ENCODE measurements around the gene ANO2. TPM values are rescaled to one million over a fixed set of nuclear protein-coding genes. Genes with fewer than 3 reads are reported as not detected.
A peak's percentile ranks its signal among the peaks of the same experiment; 100 is the strongest.

ANO2 gene
- total RNA-seq, 1 experiment from 2014 or later: not detected

GRCh38 chr12:5953835-5954586 lies 9.0 kb upstream of the ANO2 start:
- no peaks in the 10 kb centered on the region for H3K36me3 ChIP-seq (ENCODE audit: insufficient read depth, low read length)
- H3K27ac ChIP-seq (ENCODE audit: low read length): no peak overlapping the region
- no peak overlapping the region for H3K9ac ChIP-seq (ENCODE audit: low read length)
- no peaks in the 10 kb centered on the region for H3K79me2 ChIP-seq (ENCODE audit: low read length)
- H4K20me1 ChIP-seq (ENCODE audit: insufficient read depth, low read depth, low read length): no peaks in the 10 kb centered on the region
- H3K9me2 ChIP-seq (replicated peaks; ENCODE audit: insufficient read depth, low read length): no peaks in the 10 kb centered on the region
- H3K4me3 ChIP-seq (ENCODE audit: low read length): no peak overlapping the region
- H2AFZ ChIP-seq (ENCODE audit: low read length): no peak overlapping the region
- peak; percentile 27 for DNase-seq
- H3K27me3 ChIP-seq (ENCODE audit: low read length): no peaks in the 10 kb centered on the region
- no peaks in the 10 kb centered on the region for H3K9me3 ChIP-seq (ENCODE audit: low read length)
- H3K4me2 ChIP-seq (ENCODE audit: low read depth, low read length, poor library complexity, severe bottlenecking): no peak overlapping the region
- no peaks in the 10 kb centered on the region for H3K4me1 ChIP-seq (ENCODE audit: low read length)

- Histone ChIP-seq H3K4me3 (ENCODE audit: low read length) (no peak overlapping the region), H2AFZ (ENCODE audit: low read length) (no peak overlapping the region), H3K4me1 (ENCODE audit: low read length) (no peaks in the 10 kb centered on the region), H3K27me3 (ENCODE audit: low read length) (no peaks in the 10 kb centered on the region), H3K79me2 (ENCODE audit: low read length) (no peaks in the 10 kb centered on the region), H3K36me3 (ENCODE audit: insufficient read depth, low read length) (no peaks in the 10 kb centered on the region), H4K20me1 (ENCODE audit: insufficient read depth, low read depth, low read length) (no peaks in the 10 kb centered on the region), H3K4me2 (ENCODE audit: low read depth, low read length, poor library complexity, severe bottlenecking) (no peak overlapping the region), H3K9me3 (ENCODE audit: low read length) (no peaks in the 10 kb centered on the region), H3K27ac (ENCODE audit: low read length) (no peak overlapping the region), H3K9me2 (replicated peaks; ENCODE audit: insufficient read depth, low read length) (no peaks in the 10 kb centered on the region), H3K9ac (ENCODE audit: low read length) (no peak overlapping the region)
- DNase-seq: no peak
These were observed 7.0 kb upstream of the ANO2 start for GRCh38 chr12:5952031-5952430.

- Histone ChIP-seq H3K27me3 (ENCODE audit: low read length) (no peaks in the 10 kb centered on the region), H4K20me1 (ENCODE audit: insufficient read depth, low read depth, low read length) (no peaks in the 10 kb centered on the region), H3K79me2 (ENCODE audit: low read length) (no peaks in the 10 kb centered on the region)
These were observed 3.6 kb upstream of the ANO2 start for GRCh38 chr12:5948696-5949095.

GRCh38 chr12:5947006-5947405 lies 1.9 kb upstream of the ANO2 start:
- H3K4me2 ChIP-seq (ENCODE audit: low read depth, low read length, poor library complexity, severe bottlenecking): no peak overlapping the region
- no peaks in the 10 kb centered on the region for H3K9me3 ChIP-seq (ENCODE audit: low read length)
- no peaks in the 10 kb centered on the region for H3K36me3 ChIP-seq (ENCODE audit: insufficient read depth, low read length)
- DNase-seq: no peak
- no peaks in the 10 kb centered on the region for H3K27me3 ChIP-seq (ENCODE audit: low read length)
- no peak overlapping the region for H3K27ac ChIP-seq (ENCODE audit: low read length)
- H2AFZ ChIP-seq (ENCODE audit: low read length): no peak overlapping the region
- no peak overlapping the region for H3K4me3 ChIP-seq (ENCODE audit: low read length)
- no peaks in the 10 kb centered on the region for H3K4me1 ChIP-seq (ENCODE audit: low read length)
- H3K79me2 ChIP-seq (ENCODE audit: low read length): no peaks in the 10 kb centered on the region
- H4K20me1 ChIP-seq (ENCODE audit: insufficient read depth, low read depth, low read length): no peaks in the 10 kb centered on the region
- H3K9me2 ChIP-seq (replicated peaks; ENCODE audit: insufficient read depth, low read length): no peaks in the 10 kb centered on the region
- H3K9ac ChIP-seq (ENCODE audit: low read length): no peak overlapping the region

More at GRCh38 chr12:5948696-5949095, 3.6 kb upstream of the ANO2 start:
- DNase-seq: no peak
- Histone ChIP-seq H2AFZ (ENCODE audit: low read length) (no peak overlapping the region), H3K4me2 (ENCODE audit: low read depth, low read length, poor library complexity, severe bottlenecking) (no peak overlapping the region), H3K36me3 (ENCODE audit: insufficient read depth, low read length) (no peaks in the 10 kb centered on the region), H3K9ac (ENCODE audit: low read length) (no peak overlapping the region), H3K9me2 (replicated peaks; ENCODE audit: insufficient read depth, low read length) (no peaks in the 10 kb centered on the region), H3K4me3 (ENCODE audit: low read length) (no peak overlapping the region), H3K4me1 (ENCODE audit: low read length) (no peaks in the 10 kb centered on the region), H3K27ac (ENCODE audit: low read length) (no peak overlapping the region), H3K9me3 (ENCODE audit: low read length) (no peaks in the 10 kb centered on the region)

GRCh38 chr12:5946388-5946787 lies 1.3 kb upstream of the ANO2 start:
- H3K4me3 ChIP-seq (ENCODE audit: low read length): no peak overlapping the region
- H3K36me3 ChIP-seq (ENCODE audit: insufficient read depth, low read length): no peaks in the 10 kb centered on the region
- no peak overlapping the region for H2AFZ ChIP-seq (ENCODE audit: low read length)
- H3K4me1 ChIP-seq (ENCODE audit: low read length): no peaks in the 10 kb centered on the region
- no peak overlapping the region for H3K9ac ChIP-seq (ENCODE audit: low read length)
- H3K9me3 ChIP-seq (ENCODE audit: low read length): no peaks in the 10 kb centered on the region
- H3K4me2 ChIP-seq (ENCODE audit: low read depth, low read length, poor library complexity, severe bottlenecking): no peak overlapping the region
- no peaks in the 10 kb centered on the region for H3K79me2 ChIP-seq (ENCODE audit: low read length)
- peak; percentile 7 for DNase-seq
- H3K27ac ChIP-seq (ENCODE audit: low read length): no peak overlapping the region
- no peaks in the 10 kb centered on the region for H4K20me1 ChIP-seq (ENCODE audit: insufficient read depth, low read depth, low read length)
- no peaks in the 10 kb centered on the region for H3K27me3 ChIP-seq (ENCODE audit: low read length)
- no peaks in the 10 kb centered on the region for H3K9me2 ChIP-seq (replicated peaks; ENCODE audit: insufficient read depth, low read length)

GRCh38 chr12:5944688-5945070 lies 380 bp downstream of the ANO2 start:
- Histone ChIP-seq H3K9me2 (replicated peaks; ENCODE audit: insufficient read depth, low read length) (no peaks in the 10 kb centered on the region), H3K4me2 (ENCODE audit: low read depth, low read length, poor library complexity, severe bottlenecking) (no peak overlapping the region), H3K4me3 (ENCODE audit: low read length) (no peak overlapping the region), H2AFZ (ENCODE audit: low read length) (no peak overlapping the region), H3K9ac (ENCODE audit: low read length) (no peak overlapping the region), H3K9me3 (ENCODE audit: low read length) (no peaks in the 10 kb centered on the region), H3K79me2 (ENCODE audit: low read length) (no peaks in the 10 kb centered on the region), H4K20me1 (ENCODE audit: insufficient read depth, low read depth, low read length) (no peaks in the 10 kb centered on the region), H3K27ac (ENCODE audit: low read length) (no peak overlapping the region), H3K27me3 (ENCODE audit: low read length) (no peaks in the 10 kb centered on the region), H3K4me1 (ENCODE audit: low read length) (no peaks in the 10 kb centered on the region), H3K36me3 (ENCODE audit: insufficient read depth, low read length) (no peaks in the 10 kb centered on the region)
- DNase-seq: no peak

GRCh38 chr12:5944053-5944452 lies 1.0 kb downstream of the ANO2 start:
- Histone ChIP-seq H3K27me3 (ENCODE audit: low read length) (no peaks in the 10 kb centered on the region), H3K4me2 (ENCODE audit: low read depth, low read length, poor library complexity, severe bottlenecking) (no peak overlapping the region), H2AFZ (ENCODE audit: low read length) (no peak overlapping the region), H3K79me2 (ENCODE audit: low read length) (no peaks in the 10 kb centered on the region), H3K4me1 (ENCODE audit: low read length) (no peaks in the 10 kb centered on the region), H3K27ac (ENCODE audit: low read length) (no peak overlapping the region), H4K20me1 (ENCODE audit: insufficient read depth, low read depth, low read length) (no peaks in the 10 kb centered on the region), H3K9ac (ENCODE audit: low read length) (no peak overlapping the region), H3K4me3 (ENCODE audit: low read length) (no peak overlapping the region), H3K9me3 (ENCODE audit: low read length) (no peaks in the 10 kb centered on the region), H3K9me2 (replicated peaks; ENCODE audit: insufficient read depth, low read length) (no peaks in the 10 kb centered on the region), H3K36me3 (ENCODE audit: insufficient read depth, low read length) (no peaks in the 10 kb centered on the region)
- peak; percentile 11 for DNase-seq

- no peaks in the 10 kb centered on the region for H3K27me3 ChIP-seq (ENCODE audit: low read length)
- no peak for DNase-seq
- no peaks in the 10 kb centered on the region for H4K20me1 ChIP-seq (ENCODE audit: insufficient read depth, low read depth, low read length)
- no peaks in the 10 kb centered on the region for H3K36me3 ChIP-seq (ENCODE audit: insufficient read depth, low read length)
- no peak overlapping the region for H3K9ac ChIP-seq (ENCODE audit: low read length)
- no peak overlapping the region for H3K4me2 ChIP-seq (ENCODE audit: low read depth, low read length, poor library complexity, severe bottlenecking)
- H3K9me3 ChIP-seq (ENCODE audit: low read length): no peaks in the 10 kb centered on the region
- H3K27ac ChIP-seq (ENCODE audit: low read length): no peak overlapping the region
- H2AFZ ChIP-seq (ENCODE audit: low read length): no peak overlapping the region
- H3K4me3 ChIP-seq (ENCODE audit: low read length): no peak overlapping the region
- no peaks in the 10 kb centered on the region for H3K4me1 ChIP-seq (ENCODE audit: low read length)
- H3K79me2 ChIP-seq (ENCODE audit: low read length): no peaks in the 10 kb centered on the region
- H3K9me2 ChIP-seq (replicated peaks; ENCODE audit: insufficient read depth, low read length): no peaks in the 10 kb centered on the region
These were observed 3.2 kb downstream of the ANO2 start for GRCh38 chr12:5941907-5942306.
